Thyroid gland (tissue), 4 donors: Measurements from ENCODE around the gene PIF1.

Experiments used
- CTCF ChIP-seq, 6 experiments: fragments of 200-600 bp in 3 of 6; fragments of 450-650 bp in 3 of 6; sonication (generic) in 3 of 6; IDR thresholded peaks; one replicate each; pipeline ENCODE4 v1.5.1; 2016 to 2019; ENCODE audit warnings: antibody characterized with exemption in 6 of 6, mild to moderate bottlenecking in 2 of 6, inconsistent platforms in 1 of 6, moderate library complexity in 1 of 6
- POLR2A ChIP-seq, 2 donors: fragments of 450-650 bp; IDR thresholded peaks; one replicate each; pipeline ENCODE4 v1.6.1; 2017; ENCODE audit warnings: antibody characterized with exemption in 2 of 2, mild to moderate bottlenecking in 2 of 2, moderate library complexity in 1 of 2

DNA sequence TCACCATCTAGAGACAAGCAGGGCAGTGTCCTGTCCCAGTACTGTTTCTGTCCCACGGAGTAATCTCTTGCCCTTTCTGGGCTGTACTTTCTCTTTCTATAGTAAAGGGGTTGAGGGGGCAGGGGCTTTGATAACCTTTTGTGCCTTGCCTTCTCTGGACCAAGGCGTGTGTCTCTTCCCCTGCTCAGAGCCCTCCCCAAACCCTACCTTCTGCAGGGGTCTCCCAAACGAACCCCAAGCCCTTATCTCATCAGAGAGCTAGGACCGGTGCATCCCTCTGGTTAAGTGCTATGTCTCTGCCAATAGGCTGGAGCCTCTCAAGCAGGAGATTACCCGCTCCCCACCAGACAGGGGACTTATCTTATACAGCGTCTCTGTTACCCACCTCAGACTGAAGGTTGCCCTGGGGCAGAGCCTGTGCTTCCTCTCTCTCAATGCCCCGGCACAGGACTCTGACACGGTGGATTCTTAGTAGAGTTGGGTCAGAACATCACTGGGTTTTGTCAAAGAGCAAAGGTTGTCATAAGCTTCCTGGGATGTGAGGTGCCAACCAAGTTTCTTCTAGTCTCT lies 19.2 kb upstream of the PIF1 start:
- TF ChIP-seq CTCF (IDR thresholded peaks at IDR 0.05) = no peak
- TF ChIP-seq POLR2A (IDR thresholded peaks at IDR 0.05) = no peak
